Keratinocyte (primary cell): ENCODE data around the gene CCDC201. TPM values are rescaled to one million over a fixed set of nuclear protein-coding genes. Genes with fewer than 3 reads are reported as not detected.

ENCODE experiments used
- DNase-seq: peaks from one replicate; pipeline ENCODE4 v3.0.0-alpha.2; 2011; ENCODE audit warnings: low read depth, missing footprints, low spot score
- FAIRE-seq: peaks from 2 replicates; lab custom pipeline; 2011; peaks lifted over from hg19 to GRCh38; lab: Jason Lieb, UNC
- H2AFZ ChIP-seq: 2 replicates; pipeline ENCODE4 v1.6.0; 2012; ENCODE audit warnings: low read length, control low read depth, inconsistent platforms; ENCODE audit not compliant: control insufficient read depth
- H3K27ac ChIP-seq: 2 replicates; pipeline ENCODE4 v1.5.1; 2011; ENCODE audit warnings: low read length; ENCODE audit not compliant: control insufficient read depth, insufficient read depth
- H3K27me3 ChIP-seq: 3 replicates; pipeline ENCODE4 v1.6.0; 2011; ENCODE audit warnings: low read length; ENCODE audit not compliant: control insufficient read depth, insufficient read depth; ENCODE audit errors: extremely low read depth
- H3K36me3 ChIP-seq, 2 experiments: 2 replicates in 1 of 2; 3 replicates in 1 of 2; pipeline ENCODE4 v1.5.1; 2011; ENCODE audit warnings: low read length in 2 of 2, mild to moderate bottlenecking in 1 of 2; ENCODE audit not compliant: control insufficient read depth in 2 of 2, insufficient read depth in 2 of 2; ENCODE audit errors: extremely low read depth in 1 of 2
- H3K4me1 ChIP-seq: 3 replicates; pipeline ENCODE4 v1.5.1; 2011; ENCODE audit warnings: low read length; ENCODE audit not compliant: control insufficient read depth, insufficient read depth; ENCODE audit errors: extremely low read depth
- H3K4me2 ChIP-seq: 3 replicates; pipeline ENCODE4 v1.6.0; 2011; ENCODE audit warnings: low read depth, low read length; ENCODE audit not compliant: control insufficient read depth, insufficient read depth; ENCODE audit errors: extremely low read depth
- H3K4me3 ChIP-seq, 3 experiments: fragments of 200-600 bp in 1 of 3; sonication (generic) in 1 of 3; 2 replicates in 2 of 3; 3 replicates in 1 of 3; pipeline ENCODE4 v1.5.1; 2011 to 2016; ENCODE audit warnings: low read length in 3 of 3, mild to moderate bottlenecking in 3 of 3, control low read depth in 2 of 3, inconsistent platforms in 1 of 3, low read depth in 1 of 3, mixed read lengths in 1 of 3, mixed run types in 1 of 3, moderate library complexity in 1 of 3; ENCODE audit not compliant: control insufficient read depth in 2 of 3, insufficient read depth in 2 of 3; ENCODE audit errors: extremely low read depth in 1 of 3
- H3K79me2 ChIP-seq: 2 replicates; pipeline ENCODE4 v1.6.0; 2012; ENCODE audit warnings: low read length; ENCODE audit not compliant: control insufficient read depth, insufficient read depth
- H3K9ac ChIP-seq: 3 replicates; pipeline ENCODE4 v1.6.0; 2011; ENCODE audit warnings: low read length; ENCODE audit not compliant: control insufficient read depth, insufficient read depth; ENCODE audit errors: extremely low read depth
- H3K9me1 ChIP-seq: 3 replicates; pipeline ENCODE4 v1.6.0; 2011; ENCODE audit warnings: low read length; ENCODE audit not compliant: control insufficient read depth, insufficient read depth; ENCODE audit errors: extremely low read depth
- H3K9me3 ChIP-seq: 2 replicates; pipeline ENCODE4 v1.5.1; 2012; ENCODE audit warnings: low read depth, low read length; ENCODE audit not compliant: control insufficient read depth
- H4K20me1 ChIP-seq: 3 replicates; pipeline ENCODE4 v1.6.0; 2011; ENCODE audit warnings: low read length; ENCODE audit not compliant: control insufficient read depth, insufficient read depth; ENCODE audit errors: extremely low read depth
- EZH2 ChIP-seq: IDR thresholded peaks from one replicate; pipeline ENCODE4 v1.6.1; 2012; ENCODE audit warnings: inconsistent platforms, mild to moderate bottlenecking, low read length, moderate library complexity
- dilution Hi-C: fragments of 300-500 bp; cut with MboI; formaldehyde crosslinking; loops from one replicate; pipeline ENCODE4 v1.7.0; 2020; ENCODE audit warnings: low sequenced_read_pairs; ENCODE audit not compliant: extremely low pct_ligation_motif_present
- polyA plus RNA-seq, 5 experiments: library from polyadenylated mRNA; depleted of rRNA in 3 of 5; stranded (reverse) in 3 of 5; stranded (forward) in 1 of 5; unstranded in 1 of 5; fragments of >200 nt; gene quantifications; 1 replicate in 1 of 5; 2 replicates in 3 of 5; 3 replicates in 1 of 5; pipeline versions ENCODE4 v1.2.1 to v1.2.3, GENCODE V29; 2011 to 2012; ENCODE audit warnings: missing spikeins in 2 of 5, low read depth in 1 of 5, low replicate concordance in 1 of 5
- TF ChIP-seq, protein P1 (sequence below), 3 experiments: IDR thresholded peaks in 1 of 3; conservative IDR thresholded peaks in 1 of 3; optimal IDR thresholded peaks in 1 of 3; 2 replicates in 2 of 3; 3 replicates in 1 of 3; pipeline versions ENCODE3 to v1.5.1; 2011; ENCODE audit warnings: low read length in 3 of 3, mild to moderate bottlenecking in 3 of 3, moderate library complexity in 2 of 3, control low read depth in 1 of 3, inconsistent platforms in 1 of 3; ENCODE audit not compliant: insufficient read depth in 2 of 3; ENCODE audit errors: extremely low read depth in 1 of 3

CCDC201 gene
- polyA plus RNA-seq, 1 donor (not counting 4 experiments of a cell fraction or from before 2014, with no cell fraction given) = not detected

DNA sequence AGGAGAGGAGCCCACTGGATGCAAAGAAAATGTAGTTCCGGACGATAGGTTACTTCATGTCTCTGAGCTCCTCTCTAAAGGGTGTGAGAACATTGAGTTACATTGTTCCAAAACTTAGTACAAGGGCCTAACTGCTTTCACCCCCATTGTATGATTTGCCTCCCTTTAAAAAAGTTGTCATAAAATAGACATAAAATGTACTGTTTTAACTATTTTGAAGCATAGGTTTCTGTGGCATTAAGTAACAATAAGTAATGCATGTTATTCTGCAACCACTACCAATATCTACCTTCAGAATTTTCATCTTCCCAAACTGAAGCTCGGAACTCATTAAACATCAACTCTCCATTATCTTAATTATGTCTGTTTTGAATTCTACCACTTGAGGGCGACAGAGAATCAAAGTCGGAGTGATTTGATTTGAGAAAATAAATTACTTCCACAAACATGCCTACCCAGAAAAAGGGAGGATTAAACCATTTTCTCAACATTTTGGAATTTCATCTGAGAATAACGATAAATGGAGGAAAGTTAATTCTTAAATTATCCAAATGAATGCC, 18.1 kb upstream of the CCDC201 start:
- no peaks in the 10 kb centered on the region for H3K9me3 ChIP-seq
- no peak for FAIRE-seq
- TF ChIP-seq EZH2 = no peak
- TF ChIP-seq, protein P1, sequence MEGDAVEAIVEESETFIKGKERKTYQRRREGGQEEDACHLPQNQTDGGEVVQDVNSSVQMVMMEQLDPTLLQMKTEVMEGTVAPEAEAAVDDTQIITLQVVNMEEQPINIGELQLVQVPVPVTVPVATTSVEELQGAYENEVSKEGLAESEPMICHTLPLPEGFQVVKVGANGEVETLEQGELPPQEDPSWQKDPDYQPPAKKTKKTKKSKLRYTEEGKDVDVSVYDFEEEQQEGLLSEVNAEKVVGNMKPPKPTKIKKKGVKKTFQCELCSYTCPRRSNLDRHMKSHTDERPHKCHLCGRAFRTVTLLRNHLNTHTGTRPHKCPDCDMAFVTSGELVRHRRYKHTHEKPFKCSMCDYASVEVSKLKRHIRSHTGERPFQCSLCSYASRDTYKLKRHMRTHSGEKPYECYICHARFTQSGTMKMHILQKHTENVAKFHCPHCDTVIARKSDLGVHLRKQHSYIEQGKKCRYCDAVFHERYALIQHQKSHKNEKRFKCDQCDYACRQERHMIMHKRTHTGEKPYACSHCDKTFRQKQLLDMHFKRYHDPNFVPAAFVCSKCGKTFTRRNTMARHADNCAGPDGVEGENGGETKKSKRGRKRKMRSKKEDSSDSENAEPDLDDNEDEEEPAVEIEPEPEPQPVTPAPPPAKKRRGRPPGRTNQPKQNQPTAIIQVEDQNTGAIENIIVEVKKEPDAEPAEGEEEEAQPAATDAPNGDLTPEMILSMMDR (optimal IDR thresholded peaks at IDR 0.05 in 1 of 3, IDR thresholded peaks at IDR 0.05 in 1 of 3, conservative IDR thresholded peaks at IDR 0.05 in 1 of 3; ENCODE audit: extremely low read depth in 1 of 3, insufficient read depth in 2 of 3, low read length in 3 of 3) = peak in 2 of 3 experiments; percentile 36 to 43
- no peak overlapping the region for H3K4me2 ChIP-seq
- no peak overlapping the region for H3K9ac ChIP-seq
- no peaks in the 10 kb centered on the region for H3K36me3 ChIP-seq
- H2AFZ ChIP-seq = no peak overlapping the region
- H3K4me3 ChIP-seq = no peak overlapping the region
- H4K20me1 ChIP-seq = no peaks in the 10 kb centered on the region
- no peak for DNase-seq
- H3K79me2 ChIP-seq = no peaks in the 10 kb centered on the region
- H3K27ac ChIP-seq = no peak overlapping the region
- H3K9me1 ChIP-seq = no peaks in the 10 kb centered on the region
- peaks cover 30% of the 10 kb centered on the region for H3K27me3 ChIP-seq
- peaks cover 5% of the 10 kb centered on the region for H3K4me1 ChIP-seq
- dilution Hi-C loops = no loop called here

DNA sequence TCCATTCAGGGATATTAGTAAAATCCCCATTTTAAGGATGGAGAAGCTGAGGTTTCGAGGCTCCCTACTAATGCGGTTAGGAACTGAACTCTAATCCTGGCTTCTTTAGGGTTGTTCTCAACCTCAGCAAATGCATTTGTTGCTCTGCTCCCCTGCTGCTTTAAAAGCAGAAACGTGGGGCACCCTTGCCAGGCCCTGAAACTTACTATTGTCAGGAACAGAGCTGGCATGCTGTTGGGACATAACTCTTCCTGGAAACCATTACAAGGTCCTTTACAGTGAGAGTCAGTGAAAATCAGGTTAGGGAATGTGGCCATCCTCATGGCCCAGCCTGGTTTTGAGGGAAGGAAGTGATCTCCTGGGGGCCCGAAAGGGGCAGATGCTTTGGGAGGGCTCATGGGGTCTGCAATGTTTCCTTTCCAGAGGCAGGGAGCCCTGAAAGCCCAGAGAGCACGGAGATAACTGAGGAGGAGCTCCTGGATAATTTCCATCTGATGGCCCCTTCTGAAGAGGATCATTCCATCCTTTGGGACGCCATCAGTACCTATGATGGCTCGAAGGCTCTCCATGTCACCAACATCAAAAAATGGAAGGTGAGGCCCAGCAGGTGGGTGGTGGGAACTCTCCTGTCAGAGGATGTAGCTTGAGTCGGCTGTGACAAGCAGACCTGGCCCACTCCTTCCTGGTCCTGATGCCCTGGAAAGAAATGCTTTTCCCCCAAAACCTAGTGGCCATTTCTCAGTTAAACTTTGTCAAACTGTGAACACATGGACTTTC, 17.4 kb upstream of the CCDC201 start:
- DNase-seq = no peak
- no peak for FAIRE-seq
- no peak overlapping the region for H3K27ac ChIP-seq
- peaks cover 27% of the 10 kb centered on the region for H3K27me3 ChIP-seq
- dilution Hi-C loops = no loop called here
- no peaks in the 10 kb centered on the region for H3K36me3 ChIP-seq
- H3K4me2 ChIP-seq = no peak overlapping the region
- H3K79me2 ChIP-seq = no peaks in the 10 kb centered on the region
- no peaks in the 10 kb centered on the region for H4K20me1 ChIP-seq
- peaks cover 5% of the 10 kb centered on the region for H3K4me1 ChIP-seq
- H2AFZ ChIP-seq = no peak overlapping the region
- no peaks in the 10 kb centered on the region for H3K9me1 ChIP-seq
- H3K9me3 ChIP-seq = no peaks in the 10 kb centered on the region
- no peak for TF ChIP-seq EZH2
- TF ChIP-seq, protein P1 (optimal IDR thresholded peaks at IDR 0.05 in 1 of 3, IDR thresholded peaks at IDR 0.05 in 1 of 3, conservative IDR thresholded peaks at IDR 0.05 in 1 of 3; ENCODE audit: extremely low read depth in 1 of 3, insufficient read depth in 2 of 3, low read length in 3 of 3) = no peak
- no peak overlapping the region for H3K9ac ChIP-seq
- no peak overlapping the region for H3K4me3 ChIP-seq
